ENCODE data around the gene GATA6. TPM values are rescaled to one million over a fixed set of nuclear protein-coding genes. Genes with fewer than 3 reads are reported as not detected.

GATA6 gene
- total and polyA plus RNA-seq, 2 of the 13 experiments (the other 11 are each of a cell fraction or from before 2014, with no cell fraction given) = 0.84 to 3.2 TPM

DNA sequence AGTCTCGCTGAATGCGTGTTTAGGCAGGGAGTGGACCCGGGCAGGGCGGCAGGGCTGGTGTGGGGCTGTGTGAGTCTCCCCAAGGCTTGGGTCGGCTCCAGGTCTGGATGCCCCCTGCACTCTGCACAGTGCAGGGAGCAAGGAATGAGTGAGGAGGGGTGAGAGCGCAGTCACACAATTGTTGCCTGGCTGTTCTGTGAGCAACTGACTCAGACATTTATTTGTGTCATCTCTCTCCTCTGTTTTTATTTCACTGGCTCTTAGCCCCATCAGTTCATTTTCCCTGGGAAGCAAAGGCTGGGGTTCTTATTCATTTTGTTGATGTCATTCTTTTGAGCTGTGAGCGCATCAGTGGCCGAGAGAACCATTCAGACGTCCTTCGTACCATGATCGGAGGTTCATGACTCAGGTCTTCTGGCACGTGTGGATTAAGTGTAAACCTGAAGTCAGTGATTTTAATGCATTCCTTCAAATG, 61.1 kb downstream of the GATA6 start (continued):
- TF ChIP-seq, protein P1, sequence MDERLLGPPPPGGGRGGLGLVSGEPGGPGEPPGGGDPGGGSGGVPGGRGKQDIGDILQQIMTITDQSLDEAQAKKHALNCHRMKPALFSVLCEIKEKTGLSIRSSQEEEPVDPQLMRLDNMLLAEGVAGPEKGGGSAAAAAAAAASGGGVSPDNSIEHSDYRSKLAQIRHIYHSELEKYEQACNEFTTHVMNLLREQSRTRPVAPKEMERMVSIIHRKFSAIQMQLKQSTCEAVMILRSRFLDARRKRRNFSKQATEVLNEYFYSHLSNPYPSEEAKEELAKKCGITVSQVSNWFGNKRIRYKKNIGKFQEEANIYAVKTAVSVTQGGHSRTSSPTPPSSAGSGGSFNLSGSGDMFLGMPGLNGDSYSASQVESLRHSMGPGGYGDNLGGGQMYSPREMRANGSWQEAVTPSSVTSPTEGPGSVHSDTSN (CRISPR knock-in tag; IDR thresholded peaks at IDR 0.05) = no peak
- TF ChIP-seq ZNF121 (CRISPR knock-in tag; IDR thresholded peaks at IDR 0.05) (no peak), PAWR (CRISPR knock-in tag; IDR thresholded peaks at IDR 0.05; ENCODE audit: borderline replicate concordance) (no peak), IKZF1 (IDR thresholded peaks at IDR 0.05) (no peak), STAT5B (CRISPR knock-in tag; IDR thresholded peaks at IDR 0.05) (no peak), NFE2L1 (CRISPR knock-in tag; IDR thresholded peaks at IDR 0.05; ENCODE audit: borderline replicate concordance) (no peak), ZNF646 (CRISPR knock-in tag; IDR thresholded peaks at IDR 0.05) (no peak), TOE1 (CRISPR knock-in tag; IDR thresholded peaks at IDR 0.05) (no peak)
